Measurements from ENCODE around the gene ZWILCH.
"Not testable (repeated sequence)": the region's sequence is repeated elsewhere in the genome, so short reads cannot be mapped to it uniquely, and the experiment has no call there.

Gene ZWILCH

GRCh38 chr15:66587020-66587419 lies 81.9 kb downstream of the ZWILCH start:
- peaks cover 8 to 10% of the 10 kb centered on the region in 2 experiments for H3K4me1 ChIP-seq (ENCODE audit: control insufficient read depth in 1 of 2, insufficient read depth in 1 of 2, low read depth in 1 of 2, low read length in 1 of 2)
- no peak overlapping the region for H3K27ac ChIP-seq
- no peaks in the 10 kb centered on the region for H3K36me3 ChIP-seq
- no peak overlapping the region for H3K4me3 ChIP-seq (ENCODE audit: low read depth in 1 of 2, low read length in 1 of 2)
- H3K9me3 ChIP-seq, result no peaks in the 10 kb centered on the region
- TF ChIP-seq, protein P1, sequence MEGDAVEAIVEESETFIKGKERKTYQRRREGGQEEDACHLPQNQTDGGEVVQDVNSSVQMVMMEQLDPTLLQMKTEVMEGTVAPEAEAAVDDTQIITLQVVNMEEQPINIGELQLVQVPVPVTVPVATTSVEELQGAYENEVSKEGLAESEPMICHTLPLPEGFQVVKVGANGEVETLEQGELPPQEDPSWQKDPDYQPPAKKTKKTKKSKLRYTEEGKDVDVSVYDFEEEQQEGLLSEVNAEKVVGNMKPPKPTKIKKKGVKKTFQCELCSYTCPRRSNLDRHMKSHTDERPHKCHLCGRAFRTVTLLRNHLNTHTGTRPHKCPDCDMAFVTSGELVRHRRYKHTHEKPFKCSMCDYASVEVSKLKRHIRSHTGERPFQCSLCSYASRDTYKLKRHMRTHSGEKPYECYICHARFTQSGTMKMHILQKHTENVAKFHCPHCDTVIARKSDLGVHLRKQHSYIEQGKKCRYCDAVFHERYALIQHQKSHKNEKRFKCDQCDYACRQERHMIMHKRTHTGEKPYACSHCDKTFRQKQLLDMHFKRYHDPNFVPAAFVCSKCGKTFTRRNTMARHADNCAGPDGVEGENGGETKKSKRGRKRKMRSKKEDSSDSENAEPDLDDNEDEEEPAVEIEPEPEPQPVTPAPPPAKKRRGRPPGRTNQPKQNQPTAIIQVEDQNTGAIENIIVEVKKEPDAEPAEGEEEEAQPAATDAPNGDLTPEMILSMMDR (IDR thresholded peaks at IDR 0.05), result no peak
- H3K27me3 ChIP-seq, result no peaks in the 10 kb centered on the region

- no peaks in the 10 kb centered on the region for H3K9me3 ChIP-seq
These were observed 82.6 kb downstream of the ZWILCH start for GRCh38 chr15:66587749-66588148.

GRCh38 chr15:66588537-66588936 lies 83.4 kb downstream of the ZWILCH start:
- TF ChIP-seq, protein P1 (IDR thresholded peaks at IDR 0.05), result no peak
- Histone ChIP-seq H3K4me1 (ENCODE audit: control insufficient read depth in 1 of 2, insufficient read depth in 1 of 2, low read depth in 1 of 2, low read length in 1 of 2) (peaks cover 8 to 10% of the 10 kb centered on the region in 2 experiments), H3K36me3 (no peaks in the 10 kb centered on the region), H3K9me3 (no peaks in the 10 kb centered on the region), H3K27ac (no peak overlapping the region), H3K4me3 (ENCODE audit: low read depth in 1 of 2, low read length in 1 of 2) (no peak overlapping the region), H3K27me3 (no peaks in the 10 kb centered on the region)

More at GRCh38 chr15:66587749-66588148, 82.6 kb downstream of the ZWILCH start:
- H3K4me3 ChIP-seq (ENCODE audit: low read depth in 1 of 2, low read length in 1 of 2), result no peak overlapping the region
- H3K36me3 ChIP-seq, result no peaks in the 10 kb centered on the region
- TF ChIP-seq, protein P1 (IDR thresholded peaks at IDR 0.05), result no peak
- H3K27ac ChIP-seq, result no peak overlapping the region
- peaks cover 8 to 10% of the 10 kb centered on the region in 2 experiments for H3K4me1 ChIP-seq (ENCODE audit: control insufficient read depth in 1 of 2, insufficient read depth in 1 of 2, low read depth in 1 of 2, low read length in 1 of 2)
- H3K27me3 ChIP-seq, result no peaks in the 10 kb centered on the region

DNA sequence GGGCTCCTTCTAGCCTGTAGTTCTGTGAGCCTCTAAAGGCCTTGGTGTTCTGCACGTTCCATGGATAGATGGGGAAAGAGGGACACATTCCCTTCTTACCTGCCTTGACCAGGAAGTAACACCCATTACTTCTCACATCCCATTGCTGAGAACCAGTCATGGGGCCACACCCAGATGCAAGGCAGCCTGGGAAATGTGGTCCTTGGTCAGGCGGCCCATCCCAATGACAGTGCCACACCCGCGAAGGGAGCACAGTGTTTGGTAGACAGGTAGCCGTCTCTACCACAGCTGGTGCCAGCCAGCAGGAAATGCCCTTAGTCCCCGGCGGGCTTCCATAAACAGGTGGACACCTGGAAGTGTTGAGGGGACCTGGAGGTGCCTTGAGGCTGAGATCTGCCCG lies 83.8 kb downstream of the ZWILCH start:
- no peaks in the 10 kb centered on the region for H3K36me3 ChIP-seq
- peaks cover 8 to 10% of the 10 kb centered on the region in 2 experiments for H3K4me1 ChIP-seq (ENCODE audit: control insufficient read depth in 1 of 2, insufficient read depth in 1 of 2, low read depth in 1 of 2, low read length in 1 of 2)
- H3K9me3 ChIP-seq, result no peaks in the 10 kb centered on the region
- TF ChIP-seq, protein P1 (IDR thresholded peaks at IDR 0.05), result no peak
- H3K27me3 ChIP-seq, result no peaks in the 10 kb centered on the region
- no peak overlapping the region for H3K27ac ChIP-seq
- no peak overlapping the region for H3K4me3 ChIP-seq (ENCODE audit: low read depth in 1 of 2, low read length in 1 of 2)

DNA sequence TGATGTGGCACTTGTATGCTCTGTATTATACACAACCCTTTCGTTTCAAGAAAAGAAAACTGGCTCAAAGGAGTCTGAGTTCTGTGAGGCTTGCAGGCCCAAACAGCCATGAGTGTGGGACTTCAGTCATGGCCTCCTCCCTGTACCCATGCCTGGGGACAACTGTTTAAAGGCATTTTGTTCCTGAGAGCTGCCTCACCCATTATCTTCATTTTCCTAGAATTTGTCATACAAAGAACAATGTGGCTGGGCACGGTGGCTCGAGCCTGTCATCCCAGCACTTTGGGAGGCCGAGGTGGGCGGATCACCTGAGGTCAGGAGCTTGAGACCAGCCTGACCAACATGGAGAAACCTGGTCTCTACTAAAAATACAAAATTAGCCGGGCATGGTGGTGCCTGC lies 84.3 kb downstream of the ZWILCH start:
- not testable (repeated sequence) for H3K9me3 ChIP-seq; H3K4me1 ChIP-seq (ENCODE audit: control insufficient read depth in 1 of 2, insufficient read depth in 1 of 2, low read depth in 1 of 2, low read length in 1 of 2); H3K36me3 ChIP-seq; H3K27me3 ChIP-seq; H3K27ac ChIP-seq; H3K4me3 ChIP-seq (ENCODE audit: low read depth in 1 of 2, low read length in 1 of 2)

GRCh38 chr15:66590435-66590834 lies 85.3 kb downstream of the ZWILCH start:
- Histone ChIP-seq H3K27me3 (no peaks in the 10 kb centered on the region), H3K4me3 (ENCODE audit: low read depth in 1 of 2, low read length in 1 of 2) (no peak overlapping the region), H3K9me3 (no peaks in the 10 kb centered on the region), H3K36me3 (no peaks in the 10 kb centered on the region), H3K27ac (no peak overlapping the region), H3K4me1 (ENCODE audit: control insufficient read depth in 1 of 2, insufficient read depth in 1 of 2, low read depth in 1 of 2, low read length in 1 of 2) (peaks cover 8 to 10% of the 10 kb centered on the region in 2 experiments)
- TF ChIP-seq, protein P1 (IDR thresholded peaks at IDR 0.05), result no peak
